B cell (primary cell): Measurements from ENCODE around the gene GALNT18. TPM values are rescaled to one million over a fixed set of nuclear protein-coding genes. Genes with fewer than 3 reads are reported as not detected.

Experiments used
- ATAC-seq: fragments of 200-7000 bp; cut with Tn5 transposase; one replicate; pipeline ENCODE4 v1.10.0; 2021; ENCODE audit warnings: low read depth, mild to moderate bottlenecking, moderate number of reproducible peaks, moderate library complexity
- CTCF ChIA-PET: fragments of 350-600 bp; sonication (Branson Sonifier 250); formaldehyde crosslinking; loops from one replicate; lab custom pipeline; 2021; ENCODE audit warnings: antibody characterized with exemption, inconsistent platforms; lab: Charles Lee
- POLR2A ChIA-PET: fragments of 350-600 bp; sonication (Branson Sonifier 250); formaldehyde crosslinking; loops from one replicate; lab custom pipeline; 2021; ENCODE audit warnings: antibody characterized with exemption; lab: Charles Lee
- DNase-seq: peaks from one replicate; pipeline ENCODE4 v3.0.0; 2013
- H2AFZ ChIP-seq: 2 replicates; pipeline ENCODE4 v1.6.1; 2012; ENCODE audit warnings: mild to moderate bottlenecking, low read depth, low read length; ENCODE audit not compliant: insufficient read depth, poor library complexity, severe bottlenecking
- H3K27ac ChIP-seq, 2 donors: 1 replicate in 1 of 2; 2 replicates in 1 of 2; pipeline ENCODE4 v1.5.1; 2012 to 2013; ENCODE audit warnings: low read length in 2 of 2, mild to moderate bottlenecking in 2 of 2, moderate library complexity in 1 of 2
- H3K27me3 ChIP-seq, 4 experiments: fragments of 200-600 bp in 1 of 4; sonication (generic) in 1 of 4; replicated peaks in 1 of 4; 1 replicate in 2 of 4; 2 replicates in 2 of 4; pipeline versions ENCODE4 v1.6.1 to v1.7.0; 2013 to 2016; ENCODE audit warnings: low read length in 3 of 4, mild to moderate bottlenecking in 2 of 4, mixed read lengths in 1 of 4, moderate library complexity in 1 of 4; ENCODE audit not compliant: insufficient read depth in 4 of 4, control insufficient read depth in 3 of 4; ENCODE audit errors: control extremely low read depth in 1 of 4
- H3K36me3 ChIP-seq, 2 experiments: replicated peaks in 1 of 2; 1 replicate in 1 of 2; 2 replicates in 1 of 2; pipeline versions ENCODE4 v1.6.1 to v1.7.1; 2013; ENCODE audit warnings: low read length in 1 of 2; ENCODE audit not compliant: insufficient read depth in 2 of 2, control insufficient read depth in 1 of 2; ENCODE audit errors: control extremely low read depth in 1 of 2, extremely low read depth in 1 of 2
- H3K4me1 ChIP-seq, 2 donors: fragments of 200-600 bp in 1 of 2; sonication (generic) in 1 of 2; 1 replicate in 1 of 2; 2 replicates in 1 of 2; pipeline versions ENCODE4 v1.5.1 to v1.6.1; 2013 to 2017; ENCODE audit warnings: low read length in 2 of 2; ENCODE audit not compliant: control insufficient read depth in 2 of 2, insufficient read depth in 2 of 2
- H3K4me2 ChIP-seq: replicated peaks from 2 replicates; pipeline ENCODE3; 2012; ENCODE audit warnings: mild to moderate bottlenecking, low read depth, low read length; ENCODE audit not compliant: poor library complexity, severe bottlenecking
- H3K4me3 ChIP-seq, 5 experiments: fragments of 200-600 bp in 1 of 5; sonication (generic) in 1 of 5; 1 replicate in 3 of 5; 2 replicates in 2 of 5; pipeline versions ENCODE4 v1.5.1 to v1.7.0; 2011 to 2016; ENCODE audit warnings: low read length in 4 of 5, mild to moderate bottlenecking in 4 of 5, low read depth in 2 of 5, control low read depth in 1 of 5, moderate library complexity in 1 of 5; ENCODE audit not compliant: insufficient read depth in 1 of 5; ENCODE audit errors: control extremely low read depth in 1 of 5, extremely low read depth in 1 of 5
- H3K79me2 ChIP-seq: fragments of 200-600 bp; sonication (generic); one replicate; pipeline ENCODE4 v1.6.0; 2016; ENCODE audit warnings: low read length; ENCODE audit not compliant: control insufficient read depth, insufficient read depth
- H3K9ac ChIP-seq: fragments of 200-600 bp; sonication (generic); 2 replicates; pipeline ENCODE4 v1.6.1; 2017; ENCODE audit warnings: mild to moderate bottlenecking, low read length, moderate library complexity
- H3K9me3 ChIP-seq, 3 donors: one replicate each; pipeline versions ENCODE4 v1.6.1 to v1.7.1; 2013; ENCODE audit warnings: low read length in 2 of 3; ENCODE audit not compliant: control insufficient read depth in 2 of 3, insufficient read depth in 1 of 3; ENCODE audit errors: control extremely low read depth in 1 of 3
- H4K20me1 ChIP-seq: 2 replicates; pipeline ENCODE4 v1.6.0; 2012; ENCODE audit warnings: mild to moderate bottlenecking, low read length; ENCODE audit not compliant: insufficient read depth, control insufficient read depth, poor library complexity, severe bottlenecking
- H3K27ac Mint-ChIP-seq: one replicate; pipeline ENCODE4 v1.8.0; 2021; ENCODE audit warnings: mixed read lengths
- H3K27me3 Mint-ChIP-seq: one replicate; pipeline ENCODE4 v1.8.0; 2021; ENCODE audit warnings: mixed read lengths
- H3K4me1 Mint-ChIP-seq: one replicate; pipeline ENCODE4 v1.8.0; 2021; ENCODE audit warnings: mixed read lengths
- H3K4me3 Mint-ChIP-seq: one replicate; pipeline ENCODE4 v1.8.0; 2021; ENCODE audit warnings: mixed read lengths
- H3K9me3 Mint-ChIP-seq: one replicate; pipeline ENCODE4 v1.8.0; 2022; ENCODE audit warnings: mixed read lengths; ENCODE audit not compliant: insufficient read depth
- CTCF ChIP-seq: fragments of 200-600 bp; IDR thresholded peaks from one replicate; pipeline ENCODE4 v1.8.0; 2022; ENCODE audit warnings: antibody characterized with exemption, mild to moderate bottlenecking
- EZH2 ChIP-seq: IDR thresholded peaks from 2 replicates; pipeline ENCODE4 v1.6.1; 2012; ENCODE audit warnings: borderline replicate concordance, low read depth, mild to moderate bottlenecking, moderate library complexity, low read length; ENCODE audit not compliant: insufficient read depth, poor library complexity, severe bottlenecking
- WGBS: methylation state at CpG from one replicate; pipeline ENCODE4 v1.1.5; 2013; ENCODE audit warnings: missing lambda C conversion rate; ENCODE audit not compliant: insufficient coverage; 5-methylcytosine and 5-hydroxymethylcytosine counted together
- intact Hi-C: fragments of 100-400 bp; cut with micrococcal nuclease; formaldehyde crosslinking; loops from one replicate; pipeline ENCODE4 v1.10.0; 2022
- polyA plus RNA-seq: library from polyadenylated mRNA; depleted of rRNA; stranded (reverse); fragments of >200 nt; gene quantifications from 2 replicates; pipeline ENCODE4 v1.2.3, GENCODE V29; 2012
- total RNA-seq, 2 donors: library from RNA; stranded (reverse); fragments of 120-200 nt in 1 of 2; gene quantifications; 1 replicate in 1 of 2; 2 replicates in 1 of 2; pipeline versions ENCODE4 v1.2.3 to v1.2.4, GENCODE V29; 2013 to 2022

Gene GALNT18
- total and polyA plus RNA-seq, 2 donors (not counting 1 experiment from before 2014, with no cell fraction given) = not detected

- no peaks in the 10 kb centered on the region for H3K36me3 ChIP-seq
- H3K4me2 ChIP-seq = no peak overlapping the region
- TF ChIP-seq CTCF = no peak
- no peak for TF ChIP-seq EZH2
- no peaks in the 10 kb centered on the region for H4K20me1 ChIP-seq
- DNase-seq (no peak), ATAC-seq (no peak)
- intact Hi-C loops = no loop called here
- H3K4me3 ChIP-seq = no peak overlapping the region
- H3K9ac ChIP-seq = no peak overlapping the region
- no peaks in the 10 kb centered on the region for H3K4me1 ChIP-seq
- H3K27me3 ChIP-seq = peaks cover 0 to 3% (median 0%) of the 10 kb centered on the region in 4 experiments
- Mint-ChIP-seq H3K4me1 (no peaks in the 10 kb centered on the region), H3K27me3 (peaks cover 4% of the 10 kb centered on the region), H3K9me3 (peaks cover 7% of the 10 kb centered on the region), H3K4me3 (no peak overlapping the region), H3K27ac (no peak overlapping the region)
- POLR2A ChIA-PET = no interaction called here
- CTCF ChIA-PET = no interaction called here
- H3K27ac ChIP-seq = no peak overlapping the region
- no peaks in the 10 kb centered on the region for H3K79me2 ChIP-seq
- H2AFZ ChIP-seq = no peak overlapping the region
- peaks cover 0 to 11% (median 2%) of the 10 kb centered on the region in 3 donors for H3K9me3 ChIP-seq
Observed at GRCh38 chr11:11322101-11322500, 299.7 kb downstream of the GALNT18 start.

- H3K27me3 Mint-ChIP-seq = peaks cover 7% of the 10 kb centered on the region
Observed at GRCh38 chr11:11320825-11321224, 301.0 kb downstream of the GALNT18 start.

More at GRCh38 chr11:11320825-11321224, 301.0 kb downstream of the GALNT18 start:
- ATAC-seq (no peak), DNase-seq (no peak)
- WGBS = 60% methylated on average over 1 of the region's 2 CpGs
- no peaks in the 10 kb centered on the region for H3K4me1 ChIP-seq
- ChIA-PET POLR2A (no interaction called here), CTCF (no interaction called here)
- H3K9ac ChIP-seq = no peak overlapping the region
- no peaks in the 10 kb centered on the region for H3K36me3 ChIP-seq
- H4K20me1 ChIP-seq = no peaks in the 10 kb centered on the region
- no peak overlapping the region for H3K4me2 ChIP-seq
- H3K27ac ChIP-seq = no peak overlapping the region
- Mint-ChIP-seq H3K4me1 (no peaks in the 10 kb centered on the region), H3K27ac (no peak overlapping the region), H3K4me3 (no peak overlapping the region), H3K9me3 (peaks cover 7% of the 10 kb centered on the region)
- peaks cover 0 to 11% (median 2%) of the 10 kb centered on the region in 3 donors for H3K9me3 ChIP-seq
- H3K79me2 ChIP-seq = no peaks in the 10 kb centered on the region
- no peak overlapping the region for H2AFZ ChIP-seq
- TF ChIP-seq EZH2 (no peak), CTCF (no peak)
- intact Hi-C loops = no loop called here
- no peak overlapping the region for H3K4me3 ChIP-seq
- peaks cover 0 to 3% (median 0%) of the 10 kb centered on the region in 4 experiments for H3K27me3 ChIP-seq
